ENCODE measurements around the gene ATP6V1E1.

Gene ATP6V1E1

GRCh38 chr22:17634696-17635095, 6.1 kb upstream of the ATP6V1E1 start:
- DNase-seq = no peak

- no peak for DNase-seq
Measured at GRCh38 chr22:17633998-17634323, 5.4 kb upstream of the ATP6V1E1 start.

GRCh38 chr22:17633217-17633997, 4.9 kb upstream of the ATP6V1E1 start:
- DNase-seq = no peak

- DNase-seq = no peak
Measured at GRCh38 chr22:17631076-17631565, 2.6 kb upstream of the ATP6V1E1 start.

- no peak for DNase-seq
Measured at GRCh38 chr22:17629641-17630040, 1.1 kb upstream of the ATP6V1E1 start.

GRCh38 chr22:17629173-17629489, 582 bp upstream of the ATP6V1E1 start:
- no peak for DNase-seq

- peak in 1 of 56 donors; percentile 27 for DNase-seq
Measured at GRCh38 chr22:17627961-17628405, 566 bp downstream of the ATP6V1E1 start.

GRCh38 chr22:17613280-17613679, 15.3 kb downstream of the ATP6V1E1 start:
- no peak for DNase-seq

- no peak for DNase-seq
Measured at GRCh38 chr22:17612057-17612456, 16.5 kb downstream of the ATP6V1E1 start.

GRCh38 chr22:17607891-17608521, 20.5 kb downstream of the ATP6V1E1 start:
- DNase-seq = no peak

- DNase-seq = no peak
Measured at GRCh38 chr22:17606496-17606895, 22.1 kb downstream of the ATP6V1E1 start.

- no peak for DNase-seq
Measured at GRCh38 chr22:17603668-17604067, 24.9 kb downstream of the ATP6V1E1 start.

GRCh38 chr22:17601031-17601430, 27.5 kb downstream of the ATP6V1E1 start:
- DNase-seq = no peak

GRCh38 chr22:17598318-17598717, 30.2 kb downstream of the ATP6V1E1 start:
- DNase-seq = no peak

- DNase-seq = no peak
Measured at GRCh38 chr22:17597217-17597616, 31.3 kb downstream of the ATP6V1E1 start.

GRCh38 chr22:17596226-17596625, 32.3 kb downstream of the ATP6V1E1 start:
- DNase-seq = no peak

- no peak for DNase-seq
Measured at GRCh38 chr22:17592201-17592600, 36.3 kb downstream of the ATP6V1E1 start.

- DNase-seq = no peak
Measured at GRCh38 chr22:17590586-17590985, 38.0 kb downstream of the ATP6V1E1 start.

- no peak for DNase-seq
Measured at GRCh38 chr22:17589810-17590375, 38.7 kb downstream of the ATP6V1E1 start.

- no peak for DNase-seq
Measured at GRCh38 chr22:17588606-17589005, 39.9 kb downstream of the ATP6V1E1 start.

GRCh38 chr22:17587629-17588028, 40.9 kb downstream of the ATP6V1E1 start:
- DNase-seq = no peak

- no peak for DNase-seq
Measured at GRCh38 chr22:17586831-17587440, 41.6 kb downstream of the ATP6V1E1 start.

All from amygdala (tissue), 56 donors.